NCI-H2196 treated with DMSO at 0.1 percent for 48 hours (cell line): ENCODE data around the gene C5orf47.

ENCODE experiments used
- DNase-seq: peaks from one replicate; lab custom pipeline; 2025; ENCODE audit not compliant: unreplicated experiment; lab: John Stamatoyannopoulos, UW

C5orf47 gene

GRCh38 chr5:174022384-174023095 is 33.6 kb downstream of the C5orf47 start:
- DNase-seq, result no peak

GRCh38 chr5:174030286-174030685 is 41.3 kb downstream of the C5orf47 start:
- no peak for DNase-seq

DNA sequence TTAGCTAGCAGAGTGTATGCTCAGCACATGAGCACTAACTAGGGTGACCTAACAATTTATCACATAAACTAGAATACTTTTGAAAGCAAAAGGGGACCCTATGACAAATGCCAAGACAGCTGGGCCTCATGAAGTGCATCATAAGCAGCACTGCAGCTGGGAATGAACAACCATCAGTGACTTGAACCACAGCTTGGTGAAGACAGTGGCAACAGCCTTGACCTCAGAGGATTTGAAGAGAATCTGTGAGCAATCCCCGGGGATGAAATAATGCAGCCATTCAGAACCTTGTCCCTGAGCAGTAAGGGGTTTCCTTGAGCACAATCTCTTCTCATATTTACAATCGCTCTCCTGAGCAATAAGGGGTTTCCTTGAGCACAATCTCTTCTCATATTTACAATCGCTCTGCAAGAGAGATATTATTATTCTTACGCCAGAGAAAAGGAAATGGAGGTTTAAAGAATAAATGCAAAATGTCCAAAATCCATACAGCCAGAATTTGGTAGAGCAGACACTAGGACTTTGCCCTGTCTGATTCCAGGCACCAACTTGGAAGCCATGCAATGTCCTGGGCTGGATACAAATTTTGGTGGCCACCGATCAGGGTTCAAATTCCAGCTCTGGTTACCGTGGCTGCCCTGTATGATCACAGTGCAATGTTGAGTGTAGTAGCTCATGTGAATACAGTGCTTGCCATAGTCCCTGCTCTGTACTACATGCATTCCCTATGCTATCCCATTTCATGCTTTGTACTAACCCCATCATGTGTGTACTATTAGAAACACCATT is 55.7 kb downstream of the C5orf47 start:
- no peak for DNase-seq

DNA sequence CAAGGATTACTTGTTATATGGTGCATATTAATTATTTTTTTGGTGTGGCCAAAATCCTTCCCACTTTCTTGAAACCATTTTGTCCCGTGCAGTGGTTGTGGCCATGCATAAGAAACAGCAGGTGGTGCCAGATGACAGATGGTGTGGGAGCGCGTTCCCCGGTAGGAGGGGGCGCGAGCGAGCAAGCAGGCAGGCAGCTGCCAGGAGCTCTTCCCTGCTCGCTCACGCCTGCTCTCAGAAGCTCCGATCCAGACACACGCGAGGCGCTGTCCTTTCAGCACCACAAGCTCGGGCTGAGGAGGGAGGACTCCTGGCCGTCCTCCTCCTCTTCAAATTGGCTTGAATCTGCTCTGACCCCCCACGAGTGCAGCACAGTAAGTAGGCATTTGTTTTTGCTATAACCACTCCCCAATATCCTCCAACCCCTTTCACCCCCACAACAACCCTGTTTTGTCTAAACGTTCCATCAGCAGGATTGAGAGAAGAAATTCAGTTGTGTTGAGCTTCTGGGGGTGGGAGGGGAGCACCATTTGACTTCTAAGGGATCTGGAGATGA is 56.6 kb downstream of the C5orf47 start, which contains the start of gene NSG2:
TSS of gene NSG2 (plus strand) at position 237 of the 556 bp plus-strand sequence. CDS start 1,050 bp downstream, outside the sequence.
- DNase-seq, result peak; percentile 89

DNA sequence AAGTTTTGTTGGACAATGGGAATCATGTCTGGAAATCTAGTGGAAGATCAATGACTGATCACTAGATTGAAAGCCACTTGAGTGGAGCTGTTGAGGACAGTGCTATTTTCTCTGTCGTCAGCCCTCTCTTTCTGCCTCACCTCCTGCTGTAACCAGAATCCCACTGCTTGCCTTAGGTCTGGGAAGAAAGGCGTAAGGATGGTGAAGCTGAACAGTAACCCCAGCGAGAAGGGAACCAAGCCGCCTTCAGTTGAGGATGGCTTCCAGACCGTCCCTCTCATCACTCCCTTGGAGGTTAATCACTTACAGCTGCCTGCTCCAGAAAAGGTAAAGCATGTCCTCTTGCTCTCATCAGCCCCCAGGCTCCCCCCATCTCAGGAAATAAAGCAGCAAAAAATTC is 57.6 kb downstream of the C5orf47 start:
- no peak for DNase-seq

- no peak for DNase-seq
Measured at GRCh38 chr5:174047472-174048099, 58.6 kb downstream of the C5orf47 start.

DNA sequence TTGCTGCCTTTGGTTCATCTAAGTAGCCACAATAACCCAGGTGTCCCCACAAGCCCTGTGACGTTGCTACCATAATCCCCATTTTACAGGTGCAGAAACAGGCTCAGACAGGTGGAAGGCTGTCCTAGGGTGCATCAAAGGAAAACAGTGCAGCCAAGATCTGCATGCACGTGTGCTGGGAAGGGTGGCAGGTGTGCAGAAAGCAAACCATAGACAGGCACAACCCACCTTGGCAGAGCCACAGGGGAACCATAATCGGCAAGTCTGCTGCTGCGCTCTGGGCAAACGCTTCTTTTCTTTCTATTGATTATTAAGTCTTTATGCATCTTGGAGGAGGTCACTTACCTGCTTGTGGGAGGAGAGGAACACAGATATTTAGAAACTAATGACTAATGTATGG is 63.7 kb downstream of the C5orf47 start:
- no peak for DNase-seq

- no peak for DNase-seq
Measured at GRCh38 chr5:174053905-174054304, 64.9 kb downstream of the C5orf47 start.
